BJ (cell line): ENCODE results near the gene OSM. TPM values are rescaled to one million over a fixed set of nuclear protein-coding genes. Genes with fewer than 3 reads are reported as not detected.

ENCODE experiments used
- CTCF ChIA-PET: fragments of 350-600 bp; formaldehyde crosslinking; extraction: SDS; loops from one replicate; lab custom pipeline; 2021; ENCODE audit warnings: antibody characterized with exemption, inconsistent platforms; lab: Yijun Ruan, JAX
- POLR2A ChIA-PET: fragments of 300-600 bp; sonication (Branson Sonifier 250); formaldehyde crosslinking; extraction: SDS; loops from one replicate; lab custom pipeline; 2021; ENCODE audit warnings: antibody characterized with exemption; lab: Charles Lee
- DNase-seq: peaks from one replicate; pipeline ENCODE4 v3.0.0-alpha.2; 2011; ENCODE audit warnings: low read depth
- H3K27me3 ChIP-seq: 2 replicates; pipeline ENCODE4 v1.6.0; 2011; ENCODE audit warnings: low read length; ENCODE audit not compliant: control insufficient read depth, insufficient read depth
- H3K36me3 ChIP-seq: 2 replicates; pipeline ENCODE4 v1.5.1; 2011; ENCODE audit warnings: low read length; ENCODE audit not compliant: control insufficient read depth, insufficient read depth
- H3K4me3 ChIP-seq: 2 replicates; pipeline ENCODE4 v1.5.1; 2011; ENCODE audit warnings: low read depth, mild to moderate bottlenecking, control low read depth, low read length
- CTCF ChIP-seq: IDR thresholded peaks from 2 replicates; pipeline ENCODE4 v1.5.1; 2011; ENCODE audit warnings: low read depth, mild to moderate bottlenecking, control low read depth, inconsistent platforms, low read length, moderate library complexity; ENCODE audit not compliant: insufficient read depth
- polyA plus RNA-seq: library from polyadenylated mRNA; depleted of rRNA; stranded (reverse); fragments of >200 nt; gene quantifications from 2 replicates; pipeline ENCODE4 v1.2.3, GENCODE V29; 2011

Gene OSM
- polyA plus RNA-seq, 1 experiment, result not detected

- H3K27me3 ChIP-seq, result no peaks in the 10 kb centered on the region
- DNase-seq, result no peak
- POLR2A ChIA-PET, result no interaction called here
- CTCF ChIA-PET, result interaction anchor here (1.1 kb wide), 1 partner anchor 70 kb away, joined by 4 read pairs; no protein-coding TSS in a partner anchor
- no peaks in the 10 kb centered on the region for H3K36me3 ChIP-seq
- H3K4me3 ChIP-seq, result no peak overlapping the region
- no peak for TF ChIP-seq CTCF
Measured at GRCh38 chr22:30252411-30253204, 14.0 kb downstream of the OSM start.

GRCh38 chr22:30251711-30252110 lies 14.9 kb downstream of the OSM start:
- POLR2A ChIA-PET, result interaction anchor here (0.6 kb wide), 1 partner anchor 94 kb away, joined by 3 read pairs; no protein-coding TSS in a partner anchor
- DNase-seq, result no peak
- Histone ChIP-seq H3K4me3 (no peak overlapping the region), H3K36me3 (no peaks in the 10 kb centered on the region), H3K27me3 (no peaks in the 10 kb centered on the region)
- CTCF ChIA-PET, result interaction anchor here (0.9 to 3.4 kb wide), 5 partner anchors 10 to 163 kb away, joined by 3 to 15 read pairs (median 6); no protein-coding TSS in a partner anchor
- no peak for TF ChIP-seq CTCF

GRCh38 chr22:30250661-30251267 lies 15.9 kb downstream of the OSM start:
- no peaks in the 10 kb centered on the region for H3K36me3 ChIP-seq
- H3K27me3 ChIP-seq, result no peaks in the 10 kb centered on the region
- ChIA-PET POLR2A (interaction anchor here (0.6 kb wide), 2 partner anchors 93 to 166 kb away, joined by 3 read pairs; no protein-coding TSS in a partner anchor), CTCF (interaction anchor here (0.8 to 3.4 kb wide), 8 partner anchors 11 to 162 kb away, joined by 3 to 15 read pairs (median 4); no protein-coding TSS in a partner anchor)
- H3K4me3 ChIP-seq, result no peak overlapping the region
- DNase-seq, result no peak
- TF ChIP-seq CTCF, result no peak

- no peak for DNase-seq
- ChIA-PET CTCF (interaction anchor here (0.8 to 3.4 kb wide), 6 partner anchors 11 to 162 kb away, joined by 3 to 15 read pairs (median 4); no protein-coding TSS in a partner anchor), POLR2A (interaction anchor here (0.6 kb wide), 1 partner anchor 166 kb away, joined by 3 read pairs; no protein-coding TSS in a partner anchor)
- H3K4me3 ChIP-seq, result no peak overlapping the region
- no peak for TF ChIP-seq CTCF
- no peaks in the 10 kb centered on the region for H3K36me3 ChIP-seq
- H3K27me3 ChIP-seq, result no peaks in the 10 kb centered on the region
Measured at GRCh38 chr22:30250039-30250565, 16.5 kb downstream of the OSM start.
